Upper lobe of left lung (tissue), 6 donors: ENCODE measurements around the gene OR1F1. TPM values are rescaled to one million over a fixed set of nuclear protein-coding genes. Genes with fewer than 3 reads are reported as not detected.
A peak's percentile ranks its signal among the peaks of the same experiment; 100 is the strongest.

ENCODE experiments used
- ATAC-seq, 2 donors: fragments of 200-7000 bp; cut with Tn5 transposase; one replicate each; pipeline ENCODE4 v1.9.1; 2022; ENCODE audit warnings: mild to moderate bottlenecking in 2 of 2, moderate library complexity in 2 of 2; ENCODE audit not compliant: low FRiP score in 2 of 2
- DNase-seq, 2 donors: peaks; one replicate each; pipeline ENCODE4 v3.0.0-alpha.2; 2019 to 2020
- H3K27ac ChIP-seq, 4 donors: fragments of 200-600 bp; sonication (generic); one replicate each; pipeline ENCODE4 v1.5.1; 2016 to 2019
- H3K27me3 ChIP-seq, 4 donors: fragments of 200-600 bp; sonication (generic); one replicate each; pipeline ENCODE4 v1.5.1; 2017 to 2019
- H3K36me3 ChIP-seq, 4 donors: fragments of 200-600 bp; sonication (generic); one replicate each; pipeline ENCODE4 v1.5.1; 2016 to 2019
- H3K4me1 ChIP-seq, 4 donors: fragments of 200-600 bp; sonication (generic); one replicate each; pipeline ENCODE4 v1.5.1; 2018 to 2019
- H3K4me3 ChIP-seq, 4 donors: fragments of 200-600 bp; sonication (generic); one replicate each; pipeline ENCODE4 v1.5.1; 2017 to 2019; ENCODE audit warnings: mild to moderate bottlenecking in 2 of 4, moderate library complexity in 1 of 4
- H3K9me3 ChIP-seq, 4 donors: fragments of 200-600 bp; sonication (generic); one replicate each; pipeline ENCODE4 v1.5.1; 2018 to 2019
- EP300 ChIP-seq, 4 donors: sonication (generic); formaldehyde crosslinking; IDR thresholded peaks; one replicate each; pipeline ENCODE4 v1.5.1; 2017; ENCODE audit warnings: antibody characterized with exemption in 4 of 4, control low read depth in 2 of 4
- POLR2AphosphoS5 ChIP-seq, 2 donors: sonication (generic); formaldehyde crosslinking; IDR thresholded peaks; one replicate each; pipeline ENCODE4 v1.5.1; 2017; ENCODE audit warnings: antibody characterized with exemption in 2 of 2
- WGBS, 2 donors: methylation state at CpG; one replicate each; pipeline ENCODE4 v1.1.5; 2017 to 2018; 5-methylcytosine and 5-hydroxymethylcytosine counted together
- total RNA-seq, 6 donors: library from RNA; depleted of rRNA in 4 of 6; stranded (reverse); fragments of >200 nt in 4 of 6; gene quantifications; one replicate each; pipeline versions ENCODE4 v1.1.0 to v1.2.1, GENCODE V29; 2016 to 2021
- donor health status: DM: no; HTN: no; CAD: no; lungs with moderate emphysema.
- donor health status: DM: no; HTN: yes; CAD: no; lungs with severe emphysema.

Gene OR1F1
- total RNA-seq, 6 donors from 2014 or later: not detected

DNA sequence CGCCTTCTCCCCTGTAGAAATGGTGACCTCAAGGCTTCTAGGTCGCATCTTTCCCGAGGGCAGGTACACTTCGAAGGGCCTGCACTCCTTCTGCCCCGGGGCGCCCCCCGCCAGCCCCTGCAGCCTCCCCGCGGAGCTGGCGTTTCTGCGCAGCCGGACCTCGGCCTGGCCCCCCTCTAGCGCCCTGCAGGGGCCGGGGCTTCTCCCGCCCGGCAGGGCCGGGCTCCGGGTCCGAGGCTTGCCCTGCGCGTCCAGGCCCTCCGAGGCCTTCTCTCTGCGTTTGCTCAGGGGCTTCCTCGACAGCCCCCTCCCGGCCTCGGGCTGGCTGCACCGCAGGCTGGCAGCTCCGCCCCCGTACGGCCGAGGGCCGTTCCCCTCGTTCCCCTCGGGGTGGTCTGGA is 66.3 kb downstream of the OR1F1 start:
- H3K4me1 ChIP-seq: peaks cover 0 to 6% (median 2%) of the 10 kb centered on the region in 4 donors
- peak overlapping the region in 1 of 4 donors; percentile 48 for H3K4me3 ChIP-seq

More for the DNA sequence above, 66.3 kb downstream of the OR1F1 start:
- H3K9me3 ChIP-seq: no peaks in the 10 kb centered on the region
- H3K27ac ChIP-seq: no peak overlapping the region
- H3K27me3 ChIP-seq: no peaks in the 10 kb centered on the region
- 41 to 56% methylated on average over 17 to 33 of the region's 35 CpGs for WGBS, 2 donors
- peak in 1 of 2 donors; percentile 67 for DNase-seq
- ATAC-seq: no peak
- H3K36me3 ChIP-seq: no peaks in the 10 kb centered on the region
- TF ChIP-seq EP300 (IDR thresholded peaks at IDR 0.05) (no peak), POLR2AphosphoS5 (IDR thresholded peaks at IDR 0.05) (no peak)

Other genes with a start within 250 kb of the OR1F1 start
- gene KREMEN2, start 223.9 kb upstream of the OR1F1 start, total RNA-seq: not detected
- 10 to 100 TPM in 2 of 6 donors, 1 to 10 TPM in 4; 5.2 to 13.5 (median 8.3) TPM for gene PAQR4, start 218.9 kb upstream of the OR1F1 start, total RNA-seq
- gene PKMYT1, start 207.8 kb upstream of the OR1F1 start, total RNA-seq: 10 to 100 TPM in 1 of 6 donors, 1 to 10 TPM in 4, under 1 TPM in 1; 0.39 to 19.1 (median 5.4) TPM
- gene CLDN9, start 175.3 kb upstream of the OR1F1 start, total RNA-seq: 1 to 10 TPM in 4 of 6 donors, under 1 TPM in 2; 0.57 to 5.9 (median 1.1) TPM
- gene CLDN6, start 170.0 kb upstream of the OR1F1 start, total RNA-seq: 1 to 10 TPM in 1 of 6 donors, under 1 TPM in 2, not detected in 3; 0.30 to 1.9 (median 0.72) TPM
- gene TNFRSF12A, start 167.8 kb upstream of the OR1F1 start, total RNA-seq: 100 to 1,000 TPM in 1 of 6 donors, 10 to 100 TPM in 5; 37.7 to 431 (median 76.5) TPM
- gene HCFC1R1, start 164.3 kb upstream of the OR1F1 start, total RNA-seq: 10 to 100 TPM; 28.3 to 85.1 (median 42.2) TPM
- 10 to 100 TPM; 18.5 to 40.8 (median 33.1) TPM for gene THOC6, start 164.2 kb upstream of the OR1F1 start, total RNA-seq
- 10 to 100 TPM; 18.5 to 98.5 (median 35.0) TPM for gene BICDL2, start 151.3 kb upstream of the OR1F1 start, total RNA-seq
- 10 to 100 TPM; 10.0 to 41.4 (median 20.5) TPM for gene MMP25, start 141.6 kb upstream of the OR1F1 start, total RNA-seq
- 100 to 1,000 TPM in 3 of 6 donors, 10 to 100 TPM in 3; 31.4 to 220 (median 116) TPM for gene IL32, start 122.6 kb upstream of the OR1F1 start, total RNA-seq
- gene ZSCAN10, start 88.9 kb upstream of the OR1F1 start, total RNA-seq: 1 to 10 TPM in 1 of 6 donors, under 1 TPM in 3, not detected in 2; 0.17 to 1.0 (median 0.28) TPM
- gene ZNF205, start 75.6 kb upstream of the OR1F1 start, total RNA-seq: 10 to 100 TPM; 13.8 to 25.2 (median 16.8) TPM
- gene ZNF213, start 53.2 kb upstream of the OR1F1 start, total RNA-seq: 10 to 100 TPM in 4 of 6 donors, 1 to 10 TPM in 2; 4.2 to 20.3 (median 11.6) TPM
- 1 to 10 TPM; 6.4 to 9.5 (median 7.8) TPM for gene ZNF200, start 47.0 kb downstream of the OR1F1 start, total RNA-seq
- 10 to 100 TPM in 5 of 6 donors, 1 to 10 TPM in 1; 9.1 to 18.9 (median 12.3) TPM for gene MEFV, start 68.4 kb downstream of the OR1F1 start, total RNA-seq
- 10 to 100 TPM; 19.6 to 48.2 (median 32.2) TPM for gene ZNF263, start 95.3 kb downstream of the OR1F1 start, total RNA-seq
- 1 to 10 TPM; 1.3 to 6.0 (median 4.0) TPM for gene TIGD7, start 117.2 kb downstream of the OR1F1 start, total RNA-seq
- gene ZNF75A, start 117.3 kb downstream of the OR1F1 start, total RNA-seq: 10 to 100 TPM; 21.5 to 69.1 (median 25.9) TPM
- under 1 TPM in 2 of 6 donors, not detected in 4; 0.39 to 0.46 TPM for gene OR2C1, start 167.7 kb downstream of the OR1F1 start, total RNA-seq
- gene ZSCAN32, start 212.8 kb downstream of the OR1F1 start, total RNA-seq: 10 to 100 TPM in 5 of 6 donors, 1 to 10 TPM in 1; 7.5 to 25.0 (median 14.0) TPM
- 10 to 100 TPM in 4 of 6 donors, 1 to 10 TPM in 2; 9.0 to 30.4 (median 10.6) TPM for gene ZNF174, start 213.0 kb downstream of the OR1F1 start, total RNA-seq